Subcutaneous adipose tissue (tissue), 4 donors: ENCODE results near the gene RGR. TPM values are rescaled to one million over a fixed set of nuclear protein-coding genes. Genes with fewer than 3 reads are reported as not detected.

ENCODE experiments used
- total RNA-seq, 4 donors: library from RNA; depleted of rRNA; stranded (reverse); fragments of >200 nt; gene quantifications; one replicate each; pipeline ENCODE4 v1.1.0, GENCODE V29; 2016
- TF ChIP-seq, protein P1 (sequence below): fragments of 450-650 bp; IDR thresholded peaks from one replicate; pipeline ENCODE4 v1.5.1; 2016; ENCODE audit warnings: low read depth, mild to moderate bottlenecking, control low read depth, antibody characterized with exemption, moderate library complexity

The RGR gene
- total RNA-seq, 4 donors from 2014 or later: 0.44 TPM; not detected in 3

DNA sequence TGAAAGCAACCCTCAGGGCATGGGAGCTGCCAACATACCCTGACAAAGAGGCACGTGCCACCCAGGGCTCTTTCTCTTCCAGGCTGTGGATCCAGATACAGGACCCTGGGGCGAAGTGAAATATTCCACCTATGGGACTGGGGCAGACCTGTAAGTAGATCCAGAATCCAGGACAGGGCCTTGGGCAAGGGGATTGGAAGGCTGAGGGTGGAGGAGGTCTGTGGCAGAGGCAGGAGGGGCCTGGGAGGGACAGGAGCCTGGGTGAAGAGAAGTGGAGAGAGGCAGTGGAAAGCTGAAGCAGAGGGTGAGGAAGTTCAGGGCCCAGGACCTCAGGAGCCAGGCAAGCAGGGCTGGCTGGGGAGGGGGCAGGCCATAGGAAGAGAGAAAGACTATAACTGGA, 33.3 kb upstream of the RGR start:
- TF ChIP-seq, protein P1, sequence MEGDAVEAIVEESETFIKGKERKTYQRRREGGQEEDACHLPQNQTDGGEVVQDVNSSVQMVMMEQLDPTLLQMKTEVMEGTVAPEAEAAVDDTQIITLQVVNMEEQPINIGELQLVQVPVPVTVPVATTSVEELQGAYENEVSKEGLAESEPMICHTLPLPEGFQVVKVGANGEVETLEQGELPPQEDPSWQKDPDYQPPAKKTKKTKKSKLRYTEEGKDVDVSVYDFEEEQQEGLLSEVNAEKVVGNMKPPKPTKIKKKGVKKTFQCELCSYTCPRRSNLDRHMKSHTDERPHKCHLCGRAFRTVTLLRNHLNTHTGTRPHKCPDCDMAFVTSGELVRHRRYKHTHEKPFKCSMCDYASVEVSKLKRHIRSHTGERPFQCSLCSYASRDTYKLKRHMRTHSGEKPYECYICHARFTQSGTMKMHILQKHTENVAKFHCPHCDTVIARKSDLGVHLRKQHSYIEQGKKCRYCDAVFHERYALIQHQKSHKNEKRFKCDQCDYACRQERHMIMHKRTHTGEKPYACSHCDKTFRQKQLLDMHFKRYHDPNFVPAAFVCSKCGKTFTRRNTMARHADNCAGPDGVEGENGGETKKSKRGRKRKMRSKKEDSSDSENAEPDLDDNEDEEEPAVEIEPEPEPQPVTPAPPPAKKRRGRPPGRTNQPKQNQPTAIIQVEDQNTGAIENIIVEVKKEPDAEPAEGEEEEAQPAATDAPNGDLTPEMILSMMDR: no peak

GRCh38 chr10:84212014-84212413, 32.8 kb upstream of the RGR start:
- TF ChIP-seq, protein P1: no peak

DNA sequence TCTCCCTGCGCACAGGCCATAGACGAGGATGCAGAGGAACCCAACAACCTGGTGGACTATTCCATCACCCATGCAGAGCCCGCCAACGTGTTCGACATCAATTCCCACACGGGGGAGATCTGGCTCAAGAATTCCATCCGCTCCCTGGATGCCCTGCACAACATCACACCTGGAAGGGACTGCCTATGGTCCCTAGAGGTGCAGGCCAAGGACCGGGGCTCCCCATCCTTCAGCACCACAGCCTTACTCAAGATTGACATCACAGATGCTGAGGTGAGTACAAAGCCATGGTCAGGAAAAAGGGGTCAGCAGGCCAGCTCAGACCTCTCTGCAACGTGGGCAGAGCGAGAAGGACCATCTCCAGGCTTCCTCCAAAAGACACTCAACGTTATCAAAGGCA, 31.8 kb upstream of the RGR start:
- TF ChIP-seq, protein P1: no peak

DNA sequence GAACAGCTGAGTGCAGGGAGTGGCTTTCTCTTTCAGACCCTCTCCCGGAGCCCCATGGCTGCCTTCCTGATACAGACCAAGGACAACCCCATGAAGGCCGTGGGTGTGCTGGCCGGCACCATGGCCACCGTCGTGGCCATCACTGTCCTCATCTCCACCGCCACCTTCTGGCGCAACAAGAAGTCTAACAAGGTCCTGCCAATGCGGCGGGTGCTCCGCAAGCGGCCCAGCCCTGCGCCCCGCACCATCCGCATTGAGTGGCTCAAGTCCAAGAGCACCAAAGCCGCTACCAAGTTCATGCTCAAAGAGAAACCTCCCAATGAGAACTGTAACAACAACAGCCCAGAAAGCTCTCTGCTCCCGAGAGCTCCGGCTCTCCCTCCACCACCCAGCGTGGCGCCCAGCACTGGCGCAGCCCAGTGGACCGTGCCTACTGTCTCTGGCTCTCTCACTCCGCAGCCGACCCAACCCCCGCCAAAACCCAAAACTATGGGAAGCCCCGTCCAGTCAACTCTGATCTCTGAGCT, 30.7 kb upstream of the RGR start:
- TF ChIP-seq, protein P1: no peak

DNA sequence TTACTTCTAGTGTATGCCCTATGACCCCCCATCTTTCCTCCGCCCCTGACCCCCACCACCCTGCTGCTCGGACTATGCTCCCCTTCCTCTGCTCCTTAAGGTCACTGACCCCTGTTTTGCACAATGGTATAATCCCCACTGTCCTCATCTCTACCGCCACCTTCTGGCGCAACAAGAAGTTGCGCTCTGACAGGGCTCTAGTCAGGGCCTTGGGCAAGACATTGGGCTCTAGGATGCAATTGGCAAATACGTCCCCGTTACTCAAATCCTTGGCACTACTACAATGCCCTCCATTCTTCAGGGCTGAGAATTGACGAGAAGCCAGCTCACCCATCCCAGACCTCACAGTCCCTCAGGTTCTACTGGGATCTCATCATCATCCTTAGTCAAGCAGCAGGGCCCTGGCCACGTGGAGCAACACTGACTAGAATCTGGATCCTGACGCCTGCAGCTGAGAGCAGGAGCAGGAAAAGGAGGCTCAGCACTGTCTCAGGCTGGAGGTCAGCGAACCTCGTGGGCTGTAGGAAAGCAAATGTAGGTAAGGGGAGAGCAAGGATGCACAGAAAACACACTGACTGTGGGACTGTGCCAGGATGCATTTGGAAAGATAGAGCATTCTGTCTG, 30.1 kb upstream of the RGR start:
- TF ChIP-seq, protein P1: no peak

GRCh38 chr10:84216834-84217233, 28.0 kb upstream of the RGR start:
- TF ChIP-seq, protein P1: no peak

DNA sequence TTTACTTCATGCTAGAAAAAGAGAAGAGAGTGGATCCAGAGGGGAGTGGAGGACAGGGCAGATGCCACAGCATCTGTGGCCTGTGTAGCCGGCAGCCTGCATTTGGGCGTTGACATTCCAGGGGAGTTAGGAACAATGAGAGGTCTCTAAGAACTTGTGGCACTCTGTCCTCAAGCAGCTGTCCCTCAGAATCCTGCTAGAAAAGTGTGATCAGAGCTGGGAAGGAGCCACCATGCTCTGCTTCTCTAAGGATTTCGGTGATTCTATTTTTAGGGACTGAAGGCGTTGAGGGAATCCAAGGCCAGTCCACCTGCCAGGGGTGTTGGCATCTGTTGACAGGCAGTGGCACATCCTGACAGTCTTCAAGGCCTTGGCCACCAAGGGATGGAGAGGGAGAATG, 27.1 kb upstream of the RGR start:
- TF ChIP-seq, protein P1: no peak
